ENCODE measurements around the gene KLHL29. TPM values are rescaled to one million over a fixed set of nuclear protein-coding genes. Genes with fewer than 3 reads are reported as not detected.

Gene KLHL29
- total RNA-seq, 1 experiment from 2014 or later, result 2.4 TPM

DNA sequence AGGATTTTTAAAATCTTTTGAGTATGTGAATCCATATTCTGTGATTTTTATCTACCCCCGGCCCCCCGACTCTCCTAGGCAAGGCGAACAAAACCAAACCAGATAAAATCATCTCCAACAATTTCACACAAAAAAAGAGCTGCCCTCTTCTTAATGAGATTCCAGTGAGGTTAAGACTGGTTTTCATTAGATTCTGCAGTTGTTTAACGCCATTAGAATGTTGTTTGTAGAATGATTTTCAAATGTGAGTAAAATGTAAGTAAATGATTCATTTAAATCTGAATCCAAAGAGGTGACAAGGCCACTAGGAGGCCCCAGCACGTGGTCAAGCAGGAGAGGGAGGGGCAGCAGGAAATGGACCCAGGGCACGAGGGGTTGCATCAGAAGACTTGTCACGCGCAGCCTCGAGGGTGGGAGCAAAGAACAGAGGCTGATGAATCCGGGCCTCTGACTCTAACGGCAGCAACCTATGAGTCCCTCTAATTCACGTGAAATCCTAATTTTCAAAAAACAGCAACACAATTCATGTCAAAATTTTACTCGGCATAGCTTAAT lies 24.3 kb upstream of the KLHL29 start:
- no peak overlapping the region for H3K23ac ChIP-seq (ENCODE audit: insufficient read length, low read depth, low read length)
- H4K5ac ChIP-seq (ENCODE audit: insufficient read length, low read depth, low read length), result no peak overlapping the region
- H4K91ac ChIP-seq (ENCODE audit: insufficient read length, low read depth, low read length), result no peak overlapping the region
- H3K9me3 ChIP-seq (ENCODE audit: control insufficient read depth, low read depth, low read length), result no peaks in the 10 kb centered on the region
- H3K14ac ChIP-seq (ENCODE audit: insufficient read depth, low read length), result no peak overlapping the region
- TF ChIP-seq, protein P1, sequence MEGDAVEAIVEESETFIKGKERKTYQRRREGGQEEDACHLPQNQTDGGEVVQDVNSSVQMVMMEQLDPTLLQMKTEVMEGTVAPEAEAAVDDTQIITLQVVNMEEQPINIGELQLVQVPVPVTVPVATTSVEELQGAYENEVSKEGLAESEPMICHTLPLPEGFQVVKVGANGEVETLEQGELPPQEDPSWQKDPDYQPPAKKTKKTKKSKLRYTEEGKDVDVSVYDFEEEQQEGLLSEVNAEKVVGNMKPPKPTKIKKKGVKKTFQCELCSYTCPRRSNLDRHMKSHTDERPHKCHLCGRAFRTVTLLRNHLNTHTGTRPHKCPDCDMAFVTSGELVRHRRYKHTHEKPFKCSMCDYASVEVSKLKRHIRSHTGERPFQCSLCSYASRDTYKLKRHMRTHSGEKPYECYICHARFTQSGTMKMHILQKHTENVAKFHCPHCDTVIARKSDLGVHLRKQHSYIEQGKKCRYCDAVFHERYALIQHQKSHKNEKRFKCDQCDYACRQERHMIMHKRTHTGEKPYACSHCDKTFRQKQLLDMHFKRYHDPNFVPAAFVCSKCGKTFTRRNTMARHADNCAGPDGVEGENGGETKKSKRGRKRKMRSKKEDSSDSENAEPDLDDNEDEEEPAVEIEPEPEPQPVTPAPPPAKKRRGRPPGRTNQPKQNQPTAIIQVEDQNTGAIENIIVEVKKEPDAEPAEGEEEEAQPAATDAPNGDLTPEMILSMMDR (conservative IDR thresholded peaks at IDR 0.05), result peak; percentile 38; the same call in 1 of the 3 replicates
- peaks cover 5 to 19% of the 10 kb centered on the region in 2 experiments for H3K4me1 Mint-ChIP-seq
- H2BK15ac ChIP-seq (ENCODE audit: low read depth, low read length), result no peak overlapping the region
- no peak overlapping the region for H3T11ph ChIP-seq (ENCODE audit: low read length)
- H3K27me3 ChIP-seq (ENCODE audit: insufficient read depth, low read length), result no peaks in the 10 kb centered on the region; the same call in 1 of the 2 replicates
- H3K9ac ChIP-seq (ENCODE audit: extremely low read depth, insufficient read length, low read length), result no peak overlapping the region
- no peaks in the 10 kb centered on the region for H4K20me1 ChIP-seq (ENCODE audit: control insufficient read depth, insufficient read depth, insufficient read length)
- no peak overlapping the region for H2BK5ac ChIP-seq (ENCODE audit: insufficient read length, low read length)
- peak; percentile 45 for DNase-seq
- no peaks in the 10 kb centered on the region for H3K4me1 ChIP-seq (ENCODE audit: insufficient read depth, low read length)
- no peak overlapping the region for H3K4me2 ChIP-seq (ENCODE audit: insufficient read depth, insufficient read length, low read length)
- H3K9me3 Mint-ChIP-seq, result peaks cover 0 to 3% of the 10 kb centered on the region in 2 experiments; a peak in 1 of 5 replicates
- H2BK12ac ChIP-seq (ENCODE audit: insufficient read length, low read depth, low read length), result no peak overlapping the region
- peak overlapping the region in 1 of 3 experiments; percentile 70; a peak in 2 of 7 replicates for H3K27ac Mint-ChIP-seq
- no peak overlapping the region for H3K4me3 Mint-ChIP-seq
- H2BK20ac ChIP-seq (ENCODE audit: low read depth, low read length, poor library complexity, severe bottlenecking), result no peak overlapping the region
- no peak overlapping the region for H2AFZ ChIP-seq (ENCODE audit: low read length)
- no peaks in the 10 kb centered on the region for H3K23me2 ChIP-seq (ENCODE audit: insufficient read length, low read depth, low read length, poor library complexity, severe bottlenecking)
- WGBS (ENCODE audit: extremely low coverage, insufficient read length, low lambda C conversion rate), result no CpG with 5 or more reads among the region's 13 CpGs
- H3K18ac ChIP-seq (ENCODE audit: insufficient read length, low read depth, low read length), result no peak overlapping the region
- H2AK5ac ChIP-seq (ENCODE audit: insufficient read length, low read length), result no peak overlapping the region
- H2BK120ac ChIP-seq (ENCODE audit: low read depth, low read length, poor library complexity, severe bottlenecking), result no peak overlapping the region
- H3K4ac ChIP-seq (ENCODE audit: low read depth, low read length), result no peak overlapping the region
- no peaks in the 10 kb centered on the region; a peak in 2 of 7 replicates for H3K36me3 Mint-ChIP-seq (ENCODE audit: insufficient read depth in 1 of 3, low read depth in 3 of 3)
- no peaks in the 10 kb centered on the region for H3K79me2 ChIP-seq (ENCODE audit: insufficient read depth, low read length)
- no peak overlapping the region for H3K56ac ChIP-seq (ENCODE audit: insufficient read length, low read depth, low read length)
- peaks cover 31% of the 10 kb centered on the region for H3K27me3 Mint-ChIP-seq (ENCODE audit: low read depth)
- H3K27ac ChIP-seq (ENCODE audit: insufficient read length, low read depth, low read length), result no peak overlapping the region
- no peaks in the 10 kb centered on the region for H3K79me1 ChIP-seq (ENCODE audit: insufficient read depth, low read depth, low read length, poor library complexity, severe bottlenecking)
- H4K8ac ChIP-seq (replicated peaks; ENCODE audit: insufficient read length, low read depth, low read length), result no peak overlapping the region
